SU-DHL-6 (cell line): Measurements from ENCODE around the gene MKX.

ENCODE experiments used
- EZH2phosphoT487 ChIP-seq: fragments of 200-600 bp; sonication (generic), shearing (Covaris generic); conservative IDR thresholded peaks from 2 replicates; pipeline ENCODE4 v1.6.1; 2018; ENCODE audit warnings: mild to moderate bottlenecking, antibody characterized with exemption, low read length, moderate library complexity, mixed read lengths
- TF ChIP-seq, protein P1 (sequence below): fragments of 200-600 bp; sonication (generic); IDR thresholded peaks from one replicate; pipeline ENCODE4 v1.5.1; 2017; ENCODE audit warnings: antibody characterized with exemption, mild to moderate bottlenecking, low read length, moderate library complexity; ENCODE audit not compliant: insufficient read depth, poor library complexity, severe bottlenecking

DNA sequence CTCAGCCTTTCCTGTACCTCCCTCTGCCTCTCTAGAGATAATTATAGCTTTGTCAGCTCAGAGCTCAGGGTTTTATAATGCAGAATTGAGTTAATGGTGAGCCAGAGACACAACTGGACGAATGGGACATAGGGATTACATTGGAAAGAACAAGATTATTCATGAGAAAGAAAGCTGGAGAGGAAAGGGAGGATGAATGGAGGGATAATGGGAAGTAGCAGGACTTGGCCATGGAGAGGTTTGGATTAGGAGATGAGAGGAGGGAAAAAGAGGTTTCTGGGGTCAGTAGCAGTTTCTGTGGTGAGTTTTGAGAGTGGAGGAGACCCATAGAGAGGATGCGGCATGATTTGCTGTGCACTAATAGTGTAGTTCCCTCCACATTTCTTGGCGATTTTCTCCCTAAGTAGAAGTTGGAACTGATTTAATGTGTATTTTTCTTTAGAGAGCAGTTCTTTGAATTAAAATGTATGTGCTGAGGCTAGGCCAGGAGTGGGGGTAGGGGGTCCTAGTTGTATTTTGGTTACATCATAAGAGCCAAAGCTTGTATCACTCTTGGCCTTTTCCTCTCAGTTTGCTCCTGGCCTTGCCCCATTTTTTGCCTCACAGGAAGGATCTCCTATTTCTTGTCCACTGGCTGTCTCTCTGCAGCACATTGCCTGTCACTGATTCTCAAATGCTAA is 107.4 kb downstream of the MKX start:
- TF ChIP-seq, protein P1, sequence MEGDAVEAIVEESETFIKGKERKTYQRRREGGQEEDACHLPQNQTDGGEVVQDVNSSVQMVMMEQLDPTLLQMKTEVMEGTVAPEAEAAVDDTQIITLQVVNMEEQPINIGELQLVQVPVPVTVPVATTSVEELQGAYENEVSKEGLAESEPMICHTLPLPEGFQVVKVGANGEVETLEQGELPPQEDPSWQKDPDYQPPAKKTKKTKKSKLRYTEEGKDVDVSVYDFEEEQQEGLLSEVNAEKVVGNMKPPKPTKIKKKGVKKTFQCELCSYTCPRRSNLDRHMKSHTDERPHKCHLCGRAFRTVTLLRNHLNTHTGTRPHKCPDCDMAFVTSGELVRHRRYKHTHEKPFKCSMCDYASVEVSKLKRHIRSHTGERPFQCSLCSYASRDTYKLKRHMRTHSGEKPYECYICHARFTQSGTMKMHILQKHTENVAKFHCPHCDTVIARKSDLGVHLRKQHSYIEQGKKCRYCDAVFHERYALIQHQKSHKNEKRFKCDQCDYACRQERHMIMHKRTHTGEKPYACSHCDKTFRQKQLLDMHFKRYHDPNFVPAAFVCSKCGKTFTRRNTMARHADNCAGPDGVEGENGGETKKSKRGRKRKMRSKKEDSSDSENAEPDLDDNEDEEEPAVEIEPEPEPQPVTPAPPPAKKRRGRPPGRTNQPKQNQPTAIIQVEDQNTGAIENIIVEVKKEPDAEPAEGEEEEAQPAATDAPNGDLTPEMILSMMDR: no peak
- TF ChIP-seq EZH2phosphoT487: no peak
